Measurements from ENCODE around the gene GALNT16.

Gene GALNT16

GRCh38 chr14:69328765-69329164 lies 68.8 kb downstream of the GALNT16 start:
- no peak for TF ChIP-seq POLR2AphosphoS5 (IDR thresholded peaks at IDR 0.05; ENCODE audit: low read depth, low read length)
- no peak for TF ChIP-seq FOXP2 (optimal IDR thresholded peaks at IDR 0.05; ENCODE audit: borderline replicate concordance, extremely low read depth, extremely low read length, insufficient read depth)
- no peak for TF ChIP-seq SIN3A (IDR thresholded peaks at IDR 0.05; ENCODE audit: borderline replicate concordance, insufficient read depth, low read length)
- TF ChIP-seq TAF1 (IDR thresholded peaks at IDR 0.05; ENCODE audit: borderline replicate concordance, insufficient read depth, low read length) = no peak
- TF ChIP-seq REST (IDR thresholded peaks at IDR 0.05; ENCODE audit: insufficient read depth in 1 of 2, low read depth in 2 of 2, low read length in 2 of 2) = no peak

- TF ChIP-seq REST (IDR thresholded peaks at IDR 0.05; ENCODE audit: insufficient read depth in 1 of 2, low read depth in 2 of 2, low read length in 2 of 2) = no peak
- TF ChIP-seq TAF1 (IDR thresholded peaks at IDR 0.05; ENCODE audit: borderline replicate concordance, insufficient read depth, low read length) = no peak
- no peak for TF ChIP-seq SIN3A (IDR thresholded peaks at IDR 0.05; ENCODE audit: borderline replicate concordance, insufficient read depth, low read length)
- no peak for TF ChIP-seq POLR2AphosphoS5 (IDR thresholded peaks at IDR 0.05; ENCODE audit: low read depth, low read length)
- no peak for TF ChIP-seq FOXP2 (optimal IDR thresholded peaks at IDR 0.05; ENCODE audit: borderline replicate concordance, extremely low read depth, extremely low read length, insufficient read depth)
Observed at GRCh38 chr14:69331206-69331605, 71.2 kb downstream of the GALNT16 start.

- TF ChIP-seq REST (IDR thresholded peaks at IDR 0.05; ENCODE audit: insufficient read depth in 1 of 2, low read depth in 2 of 2, low read length in 2 of 2) (no peak), FOXP2 (optimal IDR thresholded peaks at IDR 0.05; ENCODE audit: borderline replicate concordance, extremely low read depth, extremely low read length, insufficient read depth) (no peak), SIN3A (IDR thresholded peaks at IDR 0.05; ENCODE audit: borderline replicate concordance, insufficient read depth, low read length) (no peak), TAF1 (IDR thresholded peaks at IDR 0.05; ENCODE audit: borderline replicate concordance, insufficient read depth, low read length) (no peak), POLR2AphosphoS5 (IDR thresholded peaks at IDR 0.05; ENCODE audit: low read depth, low read length) (no peak)
Observed at GRCh38 chr14:69332782-69333395, 72.9 kb downstream of the GALNT16 start.

- TF ChIP-seq SIN3A (IDR thresholded peaks at IDR 0.05; ENCODE audit: borderline replicate concordance, insufficient read depth, low read length) (no peak), REST (IDR thresholded peaks at IDR 0.05; ENCODE audit: insufficient read depth in 1 of 2, low read depth in 2 of 2, low read length in 2 of 2) (no peak), FOXP2 (optimal IDR thresholded peaks at IDR 0.05; ENCODE audit: borderline replicate concordance, extremely low read depth, extremely low read length, insufficient read depth) (no peak), TAF1 (IDR thresholded peaks at IDR 0.05; ENCODE audit: borderline replicate concordance, insufficient read depth, low read length) (no peak), POLR2AphosphoS5 (IDR thresholded peaks at IDR 0.05; ENCODE audit: low read depth, low read length) (no peak)
Observed at GRCh38 chr14:69333791-69334337, 73.9 kb downstream of the GALNT16 start.

Measured in PFSK-1 (cell line).